Regular cardiac myocyte (primary cell): ENCODE measurements around the gene ATPAF1. TPM values are rescaled to one million over a fixed set of nuclear protein-coding genes. Genes with fewer than 3 reads are reported as not detected.

Source experiments
- total RNA-seq: library from RNA; depleted of rRNA; stranded (reverse); fragments of >200 nt; gene quantifications from 2 replicates; pipeline ENCODE4 v1.2.3, GENCODE V29; 2014

The ATPAF1 gene, protein sequence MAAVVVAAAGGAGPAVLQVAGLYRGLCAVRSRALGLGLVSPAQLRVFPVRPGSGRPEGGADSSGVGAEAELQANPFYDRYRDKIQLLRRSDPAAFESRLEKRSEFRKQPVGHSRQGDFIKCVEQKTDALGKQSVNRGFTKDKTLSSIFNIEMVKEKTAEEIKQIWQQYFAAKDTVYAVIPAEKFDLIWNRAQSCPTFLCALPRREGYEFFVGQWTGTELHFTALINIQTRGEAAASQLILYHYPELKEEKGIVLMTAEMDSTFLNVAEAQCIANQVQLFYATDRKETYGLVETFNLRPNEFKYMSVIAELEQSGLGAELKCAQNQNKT
- 40.6 and 49.5 TPM in 2 replicates for total RNA-seq

DNA sequence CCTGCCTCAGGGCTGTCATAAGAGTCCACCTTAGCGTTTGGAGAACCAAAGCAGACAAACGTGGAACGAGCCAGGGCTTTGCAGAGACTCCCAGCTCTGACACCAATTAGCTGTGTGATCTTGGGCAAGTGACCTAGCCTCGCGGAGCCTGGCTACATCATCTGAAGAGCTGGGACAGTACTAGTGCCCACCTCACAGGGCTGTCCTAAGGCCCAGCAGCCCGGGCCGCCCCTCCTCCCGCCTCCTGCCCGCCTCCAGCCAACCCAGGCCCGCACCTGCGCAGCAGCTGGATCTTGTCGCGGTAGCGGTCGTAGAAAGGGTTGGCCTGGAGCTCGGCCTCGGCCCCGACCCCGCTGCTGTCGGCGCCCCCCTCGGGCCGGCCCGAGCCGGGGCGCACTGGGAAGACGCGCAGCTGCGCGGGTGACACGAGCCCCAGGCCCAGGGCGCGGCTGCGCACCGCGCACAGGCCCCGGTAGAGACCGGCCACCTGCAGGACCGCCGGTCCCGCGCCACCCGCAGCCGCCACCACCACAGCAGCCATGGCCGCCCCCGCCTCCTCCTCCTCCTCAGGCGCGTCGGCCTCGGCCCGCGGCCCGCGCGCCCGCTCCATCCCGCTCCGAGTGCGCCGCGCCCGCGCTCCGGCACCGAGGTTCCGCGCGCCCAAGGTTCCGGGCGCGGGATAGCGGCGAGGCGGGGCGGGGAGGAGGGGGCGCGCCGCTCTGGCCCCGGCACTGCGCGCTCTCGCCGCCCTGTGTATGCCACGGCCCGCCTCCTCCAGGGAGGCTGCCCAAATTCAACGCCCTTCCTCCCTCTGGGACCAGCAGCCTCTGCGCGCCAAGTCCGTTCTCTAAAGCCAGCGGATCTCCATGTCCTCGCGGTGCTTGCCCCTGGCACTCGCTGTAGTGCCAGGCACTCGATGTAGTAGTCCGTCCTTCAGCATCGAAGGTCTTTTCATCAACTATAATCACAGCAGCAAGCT, at the start of gene ATPAF1:
Gene ATPAF1 (minus strand): TSS at position 583 of the 979 bp plus-strand sequence. CDS start 42 bp downstream, at position 541.

DNA sequence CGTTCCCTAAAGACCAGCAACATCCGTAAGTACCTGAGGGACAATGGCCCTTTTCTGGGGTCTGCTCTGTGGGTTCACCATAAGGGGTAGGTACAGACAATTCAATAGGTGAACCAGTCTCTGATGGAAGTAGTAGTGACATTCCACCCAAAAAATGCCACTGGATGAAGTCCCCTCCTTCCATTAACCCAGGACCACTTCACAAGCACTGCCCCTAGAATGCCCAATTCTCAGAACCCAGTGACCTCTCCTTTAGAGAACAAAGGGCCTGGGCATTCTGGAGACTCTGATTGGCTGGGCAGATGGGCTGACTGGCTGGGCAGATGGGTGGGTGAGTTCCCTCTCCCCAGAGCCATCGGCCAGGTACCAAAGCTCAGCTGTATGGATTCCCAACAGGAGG, 3.4 kb upstream of the ATPAF1 start, which contains the start of gene TEX38:
Gene TEX38 (plus strand): TSS at position 301 of the 400 bp plus-strand sequence. CDS start 81 bp downstream, at position 382.

DNA sequence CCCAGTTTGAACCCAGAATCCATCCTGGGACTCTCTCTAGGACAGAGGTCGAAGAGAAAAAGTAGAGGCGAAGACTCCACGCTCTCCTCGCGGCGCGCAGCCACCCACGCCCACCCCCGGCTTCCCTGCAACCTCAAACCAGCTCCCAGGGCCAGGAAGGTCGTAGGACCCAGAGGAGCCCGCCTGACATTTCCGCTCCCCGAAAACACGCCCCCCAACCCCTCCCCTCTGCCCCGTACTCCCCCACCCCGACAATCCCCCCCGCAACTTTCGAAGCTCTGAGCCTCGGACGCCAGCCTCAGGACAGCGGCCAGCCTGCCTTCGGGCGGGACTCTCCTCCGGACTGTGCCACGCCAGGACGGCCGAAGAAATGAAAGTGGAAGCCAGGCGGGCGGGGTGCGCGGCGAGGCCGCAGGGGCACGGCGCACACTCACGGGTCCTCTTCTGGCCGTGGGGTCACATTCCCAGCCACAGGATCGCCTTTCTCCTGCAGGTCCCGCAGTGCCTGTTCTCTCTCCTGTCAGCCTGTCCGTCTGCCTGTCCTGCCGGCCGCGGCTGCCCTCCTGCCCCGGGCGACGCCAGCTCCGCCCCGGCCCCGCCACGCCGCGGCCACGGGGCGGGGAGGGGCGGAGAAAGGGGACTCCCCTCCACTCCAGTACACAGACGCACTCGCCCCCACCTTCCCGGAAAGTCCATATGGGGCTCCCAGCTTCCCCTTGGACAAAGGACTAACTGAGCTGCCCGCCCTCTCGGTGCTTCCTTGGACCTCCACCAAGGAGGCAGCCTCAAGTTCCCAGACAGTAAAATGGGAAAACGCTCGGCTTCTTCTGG, 51.7 kb downstream of the ATPAF1 start, which contains the start of gene MOB3C:
Gene MOB3C (minus strand): TSS at position 535 of the 831 bp plus-strand sequence. CDS start 3,490 bp downstream, outside the sequence.

DNA sequence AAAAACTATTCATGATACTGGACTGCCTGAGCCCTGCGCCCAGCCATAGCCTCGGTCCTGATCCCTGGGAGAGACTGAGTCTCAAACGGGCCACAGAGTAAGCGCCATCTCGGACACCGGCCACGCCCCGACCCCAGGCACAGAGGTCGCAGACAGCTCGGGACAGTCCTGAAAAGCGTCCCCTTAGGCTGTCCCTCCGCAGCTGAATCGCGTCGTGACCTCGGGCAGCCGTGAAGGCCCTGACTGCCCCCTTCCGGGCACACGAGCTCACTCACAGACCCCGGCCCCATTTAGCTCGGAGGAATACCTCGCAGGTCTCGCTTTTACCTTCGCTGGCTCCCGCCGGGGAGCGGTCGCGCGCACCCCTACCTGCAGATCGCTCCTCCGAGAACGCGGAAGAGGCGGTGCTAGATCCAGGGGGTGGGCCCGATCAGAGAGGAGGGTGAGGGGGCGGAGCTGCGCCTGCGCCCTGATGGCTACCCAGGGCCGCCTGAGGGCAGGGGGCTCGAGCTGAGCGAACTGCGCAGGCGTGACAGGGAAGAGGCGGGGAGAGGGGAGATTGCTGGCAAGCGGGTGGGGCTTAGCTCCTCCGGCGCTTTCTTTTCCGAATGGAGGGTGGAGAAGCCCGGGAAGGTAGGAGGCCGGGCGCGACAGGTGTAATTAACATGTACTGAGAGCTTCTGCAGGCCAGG, 64.2 kb downstream of the ATPAF1 start, which contains the start of gene MKNK1:
Gene MKNK1 (minus strand): TSS at position 411 of the 692 bp plus-strand sequence. CDS start 20,941 bp downstream, outside the sequence.

Other genes starting within 250 kb of the ATPAF1 start
- not detected in 2 replicates for gene DMBX1, start 178.5 kb downstream of the ATPAF1 start, total RNA-seq
- not detected in 2 replicates for gene KNCN, start 116.7 kb downstream of the ATPAF1 start, total RNA-seq
- gene MKNK1, start 64.1 kb downstream of the ATPAF1 start, total RNA-seq, result 11.3 and 13.8 TPM in 2 replicates
- gene MOB3C, start 51.6 kb downstream of the ATPAF1 start, total RNA-seq, result 7.3 and 10.7 TPM in 2 replicates
- not detected in 2 replicates for gene TEX38, start 3.5 kb upstream of the ATPAF1 start, total RNA-seq
- 27.0 and 35.2 TPM in 2 replicates for gene EFCAB14, start 50.8 kb upstream of the ATPAF1 start, total RNA-seq
- gene CYP4B1, start 130.7 kb upstream of the ATPAF1 start, total RNA-seq, result 0.28 TPM in 1 of 2 replicates, not detected in the other